Measurements from ENCODE around the gene NDUFA12. TPM values are rescaled to one million over a fixed set of nuclear protein-coding genes. Genes with fewer than 3 reads are reported as not detected.
A peak's percentile ranks its signal among the peaks of the same experiment; 100 is the strongest.
"Not testable (repeated sequence)": the region's sequence is repeated elsewhere in the genome, so short reads cannot be mapped to it uniquely, and the experiment has no call there.

Gene NDUFA12
- polyA plus RNA-seq, 12 donors, result 76.9 to 98.3 (median 91.2) TPM; not detected in 1

DNA sequence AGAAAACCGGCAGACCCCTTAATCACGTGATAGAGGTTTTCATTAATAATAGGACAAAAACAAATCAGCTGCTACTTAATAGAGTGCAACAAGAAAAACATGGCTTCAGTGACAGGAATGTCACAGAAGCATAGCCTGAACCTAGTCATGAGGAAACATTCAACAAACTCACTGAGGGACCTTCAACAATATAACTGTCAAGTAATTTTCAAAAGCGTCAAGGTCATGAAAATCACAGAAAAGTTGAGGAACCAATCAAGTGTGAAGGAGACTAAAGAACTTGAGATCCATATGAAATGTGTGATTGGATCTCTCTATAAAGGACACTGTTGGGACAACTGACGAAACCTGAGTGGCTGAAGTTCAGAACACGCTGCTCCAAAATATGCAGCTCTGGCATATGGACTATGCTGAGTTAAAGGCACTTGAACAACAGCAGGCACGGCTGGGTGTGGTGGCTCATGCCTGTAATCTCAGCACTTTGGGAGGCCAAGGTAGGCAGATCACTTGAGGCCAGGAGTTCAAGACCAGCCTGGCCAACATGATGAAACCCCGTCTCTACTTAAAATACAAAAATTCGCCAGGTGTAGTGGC, 16.3 kb downstream of the NDUFA12 start:
- no peak for DNase-seq

DNA sequence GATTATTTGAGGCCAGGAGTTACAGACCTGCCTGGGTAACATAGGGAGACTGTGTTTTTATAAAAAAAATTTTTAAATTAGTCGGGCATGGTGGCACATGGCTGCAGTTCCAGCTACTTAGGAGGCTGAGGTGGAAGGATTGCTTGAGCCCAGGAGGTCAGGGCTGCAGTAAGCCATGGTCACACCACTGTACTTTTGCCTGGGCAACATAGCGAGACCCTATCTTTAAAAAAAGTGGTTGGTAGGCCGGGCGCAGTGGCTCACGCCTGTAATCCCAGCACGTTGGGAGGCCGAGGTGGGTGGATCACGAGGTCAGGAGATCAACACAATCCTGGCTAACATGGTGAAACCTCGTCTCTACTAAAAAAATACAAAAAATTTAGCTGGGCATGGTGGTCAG, 18.4 kb downstream of the NDUFA12 start:
- not testable (repeated sequence) for DNase-seq

DNA sequence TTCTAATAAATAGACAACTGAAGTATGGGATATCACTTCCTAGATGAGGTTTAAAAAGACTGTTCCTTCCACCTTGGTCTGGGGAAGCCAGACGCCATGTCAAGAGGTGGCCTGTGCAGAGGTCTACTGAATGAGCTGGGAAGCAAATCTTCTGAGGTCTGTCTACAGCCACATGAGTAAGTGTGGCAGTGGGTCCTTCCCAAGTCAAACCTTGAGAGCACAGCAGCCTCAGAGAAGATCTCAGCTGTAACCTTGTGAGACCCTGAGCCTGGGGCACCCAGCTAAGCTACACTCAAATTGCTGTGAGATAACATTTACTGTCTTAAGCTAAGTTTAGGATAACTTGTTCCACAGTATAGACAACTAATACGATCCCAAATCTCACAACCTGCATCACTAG, 20.2 kb downstream of the NDUFA12 start:
- DNase-seq, result no peak

DNA sequence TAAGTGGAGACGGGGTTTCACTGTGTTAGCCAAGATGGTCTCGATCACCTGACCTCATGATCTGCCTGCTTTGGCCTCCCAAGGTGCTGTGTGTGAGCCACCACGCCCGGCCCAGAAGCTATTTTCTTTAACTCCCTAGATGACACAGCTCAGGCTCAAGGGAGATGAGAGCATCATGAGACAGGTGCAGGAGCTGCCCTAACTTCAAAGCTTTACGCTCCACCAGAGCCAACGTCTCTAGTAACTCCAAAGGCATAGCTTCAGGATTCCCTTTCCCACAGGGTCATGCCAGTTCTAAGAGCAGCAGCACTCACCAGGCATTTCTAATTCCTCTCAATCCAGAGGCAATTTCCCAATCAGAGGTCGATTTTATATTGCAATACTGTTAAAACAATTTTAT, 21.0 kb downstream of the NDUFA12 start:
- no peak for DNase-seq

DNA sequence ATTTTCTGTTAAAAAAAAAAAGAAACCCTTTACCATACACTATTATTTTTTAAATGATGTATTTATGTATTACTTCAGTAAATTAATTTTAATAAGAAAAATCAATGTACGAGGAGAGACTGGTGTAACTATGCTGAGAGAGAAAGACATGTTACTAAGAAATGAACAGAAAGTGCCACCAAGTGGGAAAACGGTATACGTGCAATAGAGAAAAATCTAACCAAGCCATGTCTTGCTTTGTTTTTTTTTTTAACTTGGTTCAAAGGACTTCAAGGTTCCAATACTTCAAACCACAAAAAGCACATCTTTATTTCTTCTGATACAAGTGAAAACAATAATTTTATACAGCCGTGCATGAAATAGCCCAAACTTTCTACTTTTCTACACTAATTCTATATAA, 22.9 kb downstream of the NDUFA12 start:
- DNase-seq, result peak; percentile 6

DNA sequence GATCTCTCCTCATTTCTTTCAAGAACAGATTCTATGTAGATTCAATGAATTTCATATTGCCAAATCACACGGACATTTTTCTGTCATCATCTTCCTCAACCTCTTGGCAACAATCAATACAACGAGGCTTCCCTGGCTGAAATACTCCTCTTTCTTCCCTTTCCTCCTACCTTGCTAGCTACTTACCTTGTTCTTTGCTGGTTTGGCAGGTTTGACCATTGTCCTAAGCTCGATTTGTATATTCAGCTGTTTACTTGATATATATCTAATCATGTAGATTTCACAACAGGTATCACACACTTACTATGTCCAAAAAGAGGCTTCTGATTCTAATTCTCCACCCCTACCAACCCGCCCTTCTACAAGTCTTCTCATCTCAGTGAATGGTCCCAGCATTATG, 23.6 kb downstream of the NDUFA12 start:
- DNase-seq, result no peak

DNA sequence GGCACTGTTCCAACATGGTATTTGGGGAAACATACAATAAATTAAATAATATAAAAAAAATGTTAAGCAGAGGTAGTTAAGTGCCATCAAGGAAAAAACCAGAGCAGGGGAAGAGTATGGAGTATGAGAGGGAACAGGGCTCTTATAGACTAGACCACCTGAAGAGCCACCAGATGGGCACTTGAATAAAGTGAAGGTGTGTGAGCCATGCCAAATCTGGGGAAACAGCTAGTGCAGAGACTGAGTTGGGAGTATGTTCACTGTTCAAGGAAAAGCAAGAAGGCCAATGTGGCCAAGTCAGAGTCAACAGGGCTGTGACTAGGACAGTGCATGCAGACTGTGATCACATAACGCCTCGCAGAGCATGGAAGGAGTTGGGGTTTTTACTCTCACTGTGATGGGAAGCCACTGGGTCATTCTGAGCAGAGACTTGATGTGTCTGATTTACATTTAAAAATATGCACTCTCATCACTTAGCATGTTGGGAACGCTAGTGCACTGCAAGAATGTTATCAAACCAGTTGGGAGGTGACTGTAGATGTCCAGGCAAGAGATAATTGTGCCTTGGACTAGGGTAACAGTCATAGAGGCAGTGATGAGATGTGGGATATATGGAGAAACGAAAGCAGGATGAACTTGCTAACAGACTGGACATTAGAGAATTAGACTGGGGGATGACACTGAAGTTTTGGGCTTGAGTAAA, 25.6 kb downstream of the NDUFA12 start:
- no peak for DNase-seq

DNA sequence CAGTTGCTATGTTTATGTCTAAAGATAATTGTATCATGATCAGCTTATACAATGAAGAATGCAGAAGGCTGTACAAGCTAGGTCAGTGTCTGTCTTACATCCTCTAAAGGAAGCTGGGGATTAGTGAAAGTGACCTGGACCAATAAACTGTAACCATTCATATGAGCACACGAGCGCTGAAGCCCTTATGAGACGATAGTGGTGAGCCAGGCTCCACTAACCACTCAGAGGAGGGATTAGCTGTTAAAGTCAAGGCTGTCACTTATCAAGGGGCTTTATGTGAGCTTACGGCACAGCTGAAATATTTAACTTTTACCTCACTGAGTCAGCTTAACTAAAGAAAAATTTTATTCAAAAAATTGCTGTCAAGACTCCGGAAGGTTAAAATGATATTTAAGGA, 30.3 kb downstream of the NDUFA12 start:
- no peak for DNase-seq

DNA sequence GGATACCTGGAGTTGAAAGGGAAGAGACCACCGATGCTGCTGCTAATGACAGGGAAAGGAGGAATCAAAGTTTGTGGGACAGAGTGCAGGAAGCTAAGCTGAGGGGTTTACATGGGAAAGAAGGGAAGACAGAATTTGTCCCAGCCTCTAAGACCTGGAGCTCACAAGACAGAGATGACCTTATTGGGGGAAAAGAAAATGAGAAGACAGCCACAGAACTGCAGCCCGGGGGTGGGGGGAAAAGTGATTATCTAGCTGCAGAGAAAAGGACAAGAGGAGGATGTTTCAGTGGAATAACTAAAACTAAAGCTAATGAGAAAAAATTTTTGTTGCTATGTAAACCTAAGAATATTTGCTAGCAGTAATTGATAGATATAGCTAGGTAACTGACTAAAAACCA, 30.7 kb downstream of the NDUFA12 start:
- DNase-seq, result no peak

DNA sequence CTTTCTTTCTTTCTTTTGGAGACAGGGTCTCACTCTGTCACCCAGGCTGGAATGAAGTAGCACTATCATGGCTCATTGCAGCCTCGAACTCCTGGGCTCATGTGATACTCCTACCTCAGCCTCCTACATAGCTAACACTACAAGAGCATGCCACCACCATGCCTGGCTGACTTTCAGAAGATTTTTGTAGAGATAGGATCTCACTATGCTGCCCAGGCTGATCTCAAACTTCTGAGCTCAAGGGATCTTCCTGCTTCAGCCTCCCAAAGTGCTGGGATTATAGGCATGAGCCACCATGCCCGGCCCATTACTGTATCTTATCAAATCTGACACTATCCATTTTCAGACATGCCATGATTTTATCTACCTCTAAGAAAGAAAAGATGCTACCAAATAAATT, 31.6 kb downstream of the NDUFA12 start:
- no peak for DNase-seq

DNA sequence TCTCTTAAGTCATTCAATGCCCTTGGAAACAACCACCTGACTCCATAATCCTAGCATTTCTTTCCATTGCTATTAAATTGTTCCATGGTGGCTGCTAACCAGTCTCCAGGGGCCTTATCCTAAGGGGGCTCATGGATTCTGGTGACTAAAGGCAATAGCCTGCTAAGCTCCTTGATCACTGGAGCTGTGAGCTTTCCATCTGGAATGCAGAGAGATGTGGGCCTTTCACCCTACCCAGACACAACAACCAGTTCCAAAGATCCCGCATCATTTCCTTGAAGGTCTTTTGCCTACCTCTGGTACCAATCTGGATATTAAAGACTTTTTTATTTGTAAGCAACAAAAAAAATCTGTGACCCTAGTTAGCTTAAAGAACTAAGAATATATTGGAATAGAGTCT, 32.9 kb downstream of the NDUFA12 start:
- DNase-seq, result no peak

DNA sequence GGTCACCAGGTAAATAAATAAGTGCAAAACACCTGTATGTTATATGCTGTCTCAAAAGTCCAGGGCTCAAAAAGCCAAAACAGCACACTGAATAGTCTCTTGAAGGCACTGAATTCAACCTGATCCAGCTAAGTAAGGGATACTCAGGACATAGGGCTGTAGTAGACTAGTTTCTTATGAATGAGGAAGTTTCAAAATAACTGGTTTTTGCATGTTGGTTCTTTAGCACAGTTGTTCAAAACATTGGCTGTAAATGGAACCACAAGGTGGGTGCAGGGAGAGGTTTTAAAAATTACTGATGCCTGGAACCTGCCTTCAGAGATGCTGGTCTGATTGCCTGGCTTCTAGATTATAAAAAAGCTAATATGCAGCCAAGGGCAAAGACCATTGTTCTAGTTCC, 34.1 kb downstream of the NDUFA12 start:
- no peak for DNase-seq

DNA sequence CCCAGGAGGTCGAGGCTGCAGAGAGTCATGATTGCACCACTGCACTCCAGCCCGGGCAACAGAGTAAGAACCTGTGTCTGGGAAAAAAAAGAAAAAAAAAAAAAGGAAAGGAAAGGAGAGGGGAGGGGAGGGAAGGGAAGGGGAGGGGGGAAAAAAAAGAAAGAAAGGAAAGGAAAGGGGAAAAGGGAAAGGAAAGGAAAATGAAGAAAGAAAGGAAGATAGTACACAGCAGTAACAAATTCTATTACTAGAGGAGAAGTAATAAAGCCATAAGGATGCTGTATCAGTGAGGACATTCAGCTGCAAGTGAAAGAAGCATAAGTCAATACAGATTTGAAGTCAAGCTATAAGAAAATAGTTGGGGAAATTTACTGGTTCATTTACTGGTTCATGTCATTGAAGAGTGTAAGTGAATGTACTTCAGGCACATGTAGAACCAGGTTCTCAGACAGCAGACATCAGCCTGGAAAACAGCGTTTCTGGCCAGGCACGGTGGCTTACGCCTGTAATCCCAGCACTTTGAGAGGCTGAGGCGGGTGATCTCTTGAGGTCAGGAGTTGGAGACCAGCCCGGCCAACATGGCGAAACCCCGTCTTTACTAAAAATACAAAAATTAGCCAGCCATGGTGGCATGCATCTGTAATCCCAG, 37.4 kb downstream of the NDUFA12 start:
- DNase-seq, result no peak

DNA sequence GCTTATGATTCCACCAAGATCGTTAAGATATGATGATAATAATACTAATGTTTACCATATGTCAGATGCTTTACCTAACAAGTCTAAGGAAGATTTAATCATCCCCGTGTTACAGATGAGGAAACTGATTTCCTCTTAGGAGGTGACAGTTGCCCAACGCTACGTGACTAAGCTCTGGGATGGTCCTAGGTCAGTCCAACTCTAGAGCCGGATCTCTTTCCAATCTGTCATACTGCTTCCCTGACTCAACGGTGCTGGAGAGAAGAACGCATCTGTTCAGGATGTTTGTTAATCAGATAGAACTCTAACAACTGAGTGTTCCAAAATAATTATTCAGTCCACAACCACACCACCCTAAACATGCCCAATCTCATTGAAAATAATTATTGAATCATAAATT, 39.8 kb downstream of the NDUFA12 start:
- DNase-seq, result no peak

DNA sequence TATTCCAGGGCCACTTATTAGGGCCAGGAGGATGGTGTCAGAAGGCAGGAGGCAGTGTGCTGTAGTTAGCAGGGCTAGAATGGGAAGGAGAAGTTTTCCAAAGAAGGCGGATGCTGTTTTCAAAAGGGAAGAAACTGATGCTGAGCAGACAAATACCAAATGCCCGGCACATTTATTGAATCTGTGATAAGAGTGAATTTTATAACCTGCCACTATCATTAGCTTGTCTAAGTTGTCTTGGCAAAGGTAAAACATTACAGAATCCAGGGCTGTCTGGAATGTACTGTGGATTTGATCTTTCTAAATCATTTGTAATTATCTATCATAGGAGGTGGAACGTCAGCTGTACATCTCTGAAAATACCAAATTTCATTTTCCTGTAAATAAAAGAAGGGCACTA, 40.8 kb downstream of the NDUFA12 start:
- no peak for DNase-seq

DNA sequence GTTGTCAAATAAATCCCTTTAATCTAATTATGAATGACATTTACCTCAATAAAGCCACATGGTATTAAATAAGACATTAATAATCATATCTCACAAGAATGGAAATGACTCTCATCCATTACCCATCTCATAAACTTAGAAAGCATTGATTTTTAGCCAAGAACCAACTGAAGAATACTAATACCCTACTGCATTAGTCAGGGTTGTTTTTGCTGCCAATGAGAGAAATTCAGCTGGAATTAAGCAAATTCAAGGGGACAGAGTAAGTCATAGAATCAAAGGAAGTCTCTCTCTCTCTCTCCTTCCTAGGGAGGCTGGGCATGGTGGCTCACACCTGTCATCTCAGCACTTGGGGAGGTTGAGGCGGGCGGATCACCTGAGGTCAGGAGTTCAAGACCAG, 41.6 kb downstream of the NDUFA12 start:
- DNase-seq, result no peak

DNA sequence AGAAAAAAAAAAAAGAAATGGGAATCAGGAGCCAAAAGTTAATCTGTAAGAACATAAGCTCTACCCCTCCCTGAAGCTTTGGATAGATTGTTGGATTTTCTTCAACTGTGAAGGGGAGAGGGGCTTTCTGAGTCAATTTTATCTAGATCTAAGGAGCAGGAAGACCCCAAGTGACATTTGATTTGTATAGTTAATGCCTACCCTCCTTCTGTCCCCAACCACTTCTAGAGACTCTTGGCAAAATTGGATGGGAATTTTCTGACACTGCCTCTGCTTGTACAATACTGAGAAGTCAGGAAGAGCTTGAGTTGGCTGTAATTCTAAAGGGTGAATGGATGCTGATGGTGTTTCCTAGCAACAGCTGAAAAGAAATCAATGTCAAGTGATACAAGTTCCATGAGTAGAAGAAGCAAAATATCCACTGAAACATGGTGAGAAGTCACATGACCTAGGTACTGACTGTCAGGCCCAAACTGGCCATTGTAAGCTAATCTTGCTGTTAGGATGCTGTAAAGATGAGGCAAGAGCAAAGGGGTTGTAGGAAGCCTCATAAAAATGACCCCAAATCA, 42.2 kb downstream of the NDUFA12 start:
- no peak for DNase-seq

DNA sequence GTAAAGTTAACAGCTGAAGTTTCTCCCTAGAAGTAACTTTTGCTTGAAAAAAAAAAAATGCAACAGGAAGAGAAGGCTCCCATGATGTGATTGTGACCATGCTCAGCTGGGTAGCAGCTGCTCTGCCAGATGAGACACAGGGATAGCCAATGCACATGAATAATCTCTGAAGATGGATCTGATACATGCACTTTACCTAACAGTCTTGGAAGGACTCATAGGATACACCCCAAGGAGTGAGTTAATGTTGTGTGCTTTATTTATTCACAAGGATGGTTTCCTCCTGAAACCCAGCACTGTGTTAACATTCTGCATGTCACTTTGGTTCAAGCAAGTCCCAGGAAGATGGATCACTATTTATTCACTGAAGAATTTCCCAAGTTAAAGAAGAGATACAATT, 46.5 kb downstream of the NDUFA12 start:
- DNase-seq, result no peak

DNA sequence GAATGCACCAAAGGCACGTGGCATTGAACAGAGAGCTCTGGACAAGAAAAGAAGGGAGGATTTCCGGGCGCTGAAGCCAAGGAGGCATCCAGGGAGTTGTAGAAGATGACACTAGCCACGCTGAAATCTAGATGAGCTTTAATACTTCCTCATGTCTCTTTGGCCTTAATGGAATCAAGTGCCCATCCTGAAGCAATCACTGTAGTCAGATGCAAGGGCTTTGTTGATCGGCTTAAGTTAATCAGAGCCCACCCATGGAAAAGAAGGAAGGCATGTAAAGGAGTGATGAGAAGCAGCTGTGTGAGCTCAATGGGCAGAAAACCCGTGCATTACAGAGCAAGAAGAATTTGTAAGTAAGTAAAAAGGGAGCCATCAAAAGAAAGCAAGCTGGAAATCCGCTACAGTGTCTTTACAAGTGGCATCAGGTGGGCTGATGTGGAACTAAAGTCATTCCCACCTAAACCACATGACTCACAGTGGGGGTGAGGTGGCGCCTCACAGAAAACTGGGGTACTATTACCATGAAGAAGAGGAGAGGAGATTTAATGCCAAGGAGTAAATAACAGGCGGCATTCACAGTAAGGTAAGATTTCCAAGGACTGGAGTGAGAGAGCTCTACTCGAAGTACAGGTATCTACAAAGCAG, 48.4 kb downstream of the NDUFA12 start:
- DNase-seq, result no peak

DNA sequence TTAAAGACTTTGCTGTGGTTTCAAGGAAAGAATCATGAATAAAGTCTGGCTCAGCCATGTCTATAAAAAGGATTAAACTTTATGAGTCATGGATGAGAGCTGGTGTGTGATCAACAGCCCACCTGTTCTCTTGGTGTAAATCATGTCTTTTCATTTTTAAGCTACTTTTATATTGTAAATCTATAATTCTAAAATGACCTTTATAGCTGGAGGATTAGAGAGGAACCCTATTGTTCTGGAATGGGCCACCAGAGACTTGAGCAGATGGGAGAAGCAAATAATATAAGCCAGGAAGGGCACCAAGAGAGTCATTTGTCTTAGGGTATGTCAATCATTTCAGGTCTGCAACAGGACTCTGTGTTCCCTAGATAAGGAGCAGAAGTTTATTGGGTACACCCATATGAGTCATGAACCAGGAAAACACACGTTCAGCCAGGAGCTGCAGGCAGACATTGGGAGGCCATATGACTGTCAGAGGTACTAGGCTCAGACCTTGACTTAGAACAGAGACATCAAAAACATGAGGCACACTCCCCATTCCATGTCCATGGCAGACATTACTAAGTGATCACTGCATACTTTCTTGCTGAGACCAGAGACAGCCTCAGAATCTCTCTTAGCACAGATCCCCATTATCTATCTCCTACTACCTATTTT, 49.3 kb downstream of the NDUFA12 start:
- DNase-seq, result no peak

DNA sequence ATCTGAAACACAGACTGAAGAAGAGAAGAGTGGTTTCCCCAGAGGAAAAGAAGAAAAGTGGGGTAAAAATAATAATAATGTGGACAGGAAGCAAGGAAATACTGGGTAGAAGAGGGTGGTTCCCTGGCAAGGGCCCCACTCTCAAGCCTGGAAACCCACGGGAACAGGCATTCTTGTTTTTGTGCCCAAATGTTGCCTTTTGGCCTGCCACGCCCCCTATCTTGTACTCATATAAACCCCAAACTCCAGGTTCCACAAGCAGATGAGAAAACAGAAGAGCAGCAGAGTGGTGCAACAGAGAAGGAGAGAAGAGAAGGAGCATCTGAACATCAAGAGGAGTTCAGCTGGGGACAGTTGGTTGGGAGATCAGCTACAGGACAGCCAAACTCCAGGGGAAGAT, 51.2 kb downstream of the NDUFA12 start:
- DNase-seq, result no peak

Data from muscle of arm (tissue), 12 donors.